SH-SY5Y (cell line): Measurements from ENCODE around the gene AKAP12.

Experiments
- GATA2 ChIP-seq: IDR thresholded peaks from 2 replicates; pipeline ENCODE4 v1.6.1; 2011; ENCODE audit warnings: mild to moderate bottlenecking, low read depth, low read length
- GATA3 ChIP-seq: IDR thresholded peaks from 2 replicates; pipeline ENCODE4 v1.6.1; 2011; ENCODE audit warnings: low read depth, mild to moderate bottlenecking, low read length, moderate library complexity

GRCh38 chr6:151191527-151191926 lies 48.2 kb upstream of the AKAP12 start:
- no peak for TF ChIP-seq GATA3
- no peak for TF ChIP-seq GATA2
